ENCODE results near the gene CLEC16A.
"Not testable (repeated sequence)": the region's sequence is repeated elsewhere in the genome, so short reads cannot be mapped to it uniquely, and the experiment has no call there.

The CLEC16A gene

GRCh38 chr16:10966559-10966958, 22.2 kb downstream of the CLEC16A start:
- not testable (repeated sequence) for DNase-seq

- no peak for DNase-seq
Measured at GRCh38 chr16:10967986-10968385, 23.6 kb downstream of the CLEC16A start.

- no peak for DNase-seq
Measured at GRCh38 chr16:10968498-10968897, 24.1 kb downstream of the CLEC16A start.

- DNase-seq, result no peak
Measured at GRCh38 chr16:10969615-10970014, 25.3 kb downstream of the CLEC16A start.

- no peak for DNase-seq
Measured at GRCh38 chr16:10970065-10970464, 25.7 kb downstream of the CLEC16A start.

- peak; percentile 37 to 49 for DNase-seq
Measured at GRCh38 chr16:10971560-10971961, 27.2 kb downstream of the CLEC16A start.

GRCh38 chr16:10972108-10972818, 27.9 kb downstream of the CLEC16A start:
- DNase-seq, result no peak

- no peak for DNase-seq
Measured at GRCh38 chr16:10972819-10973464, 28.6 kb downstream of the CLEC16A start.

- DNase-seq, result no peak
Measured at GRCh38 chr16:10976634-10977033, 32.3 kb downstream of the CLEC16A start.

- DNase-seq, result no peak
Measured at GRCh38 chr16:10978124-10978523, 33.8 kb downstream of the CLEC16A start.

GRCh38 chr16:10978871-10979446, 34.6 kb downstream of the CLEC16A start:
- DNase-seq, result no peak

- DNase-seq, result no peak
Measured at GRCh38 chr16:10979717-10980601, 35.6 kb downstream of the CLEC16A start.

GRCh38 chr16:10980813-10981212, 36.4 kb downstream of the CLEC16A start:
- DNase-seq, result no peak

- DNase-seq, result peak; percentile 25 to 28
Measured at GRCh38 chr16:10981697-10982216, 37.4 kb downstream of the CLEC16A start.

GRCh38 chr16:10982465-10983150, 38.2 kb downstream of the CLEC16A start:
- no peak for DNase-seq

GRCh38 chr16:10983159-10983558, 38.8 kb downstream of the CLEC16A start:
- peak; percentile 16 to 29 for DNase-seq

- DNase-seq, result no peak
Measured at GRCh38 chr16:10984509-10984908, 40.1 kb downstream of the CLEC16A start.

GRCh38 chr16:10987361-10988163, 43.2 kb downstream of the CLEC16A start:
- no peak for DNase-seq

GRCh38 chr16:10988164-10988803, 43.9 kb downstream of the CLEC16A start:
- DNase-seq, result peak; percentile 43 to 51

- no peak for DNase-seq
Measured at GRCh38 chr16:10988879-10989278, 44.5 kb downstream of the CLEC16A start.

GRCh38 chr16:10989559-10989958, 45.2 kb downstream of the CLEC16A start:
- DNase-seq, result no peak

Data from activated CD4-positive, alpha-beta T cell treated with anti-CD3 and anti-CD28 coated beads for 4 hours (primary cell).